Dedifferentiated amniotic fluid mesenchymal stem cell (primary cell): Measurements from ENCODE around the gene TMEM52.
"Not testable (repeated sequence)": the region's sequence is repeated elsewhere in the genome, so short reads cannot be mapped to it uniquely, and the experiment has no call there.

Source experiments
- DNase-seq: peaks from one replicate; pipeline ENCODE4 v3.0.0-alpha.2; 2016; ENCODE audit errors: extremely low spot score

TMEM52 gene

GRCh38 chr1:1946540-1946939, 27.5 kb upstream of the TMEM52 start:
- no peak for DNase-seq

GRCh38 chr1:1945782-1946393, 26.8 kb upstream of the TMEM52 start:
- DNase-seq, result no peak

- peak; percentile 19 for DNase-seq
These were observed 24.9 kb upstream of the TMEM52 start for GRCh38 chr1:1943834-1944570.

- no peak for DNase-seq
These were observed 23.9 kb upstream of the TMEM52 start for GRCh38 chr1:1942753-1943656.

- DNase-seq, result no peak
These were observed 23.0 kb upstream of the TMEM52 start for GRCh38 chr1:1941868-1942752.

- DNase-seq, result no peak
These were observed 22.2 kb upstream of the TMEM52 start for GRCh38 chr1:1941211-1941841.

- DNase-seq, result no peak
These were observed 21.0 kb upstream of the TMEM52 start for GRCh38 chr1:1940123-1940425.

- DNase-seq, result no peak
These were observed 20.4 kb upstream of the TMEM52 start for GRCh38 chr1:1939296-1940122.

GRCh38 chr1:1938613-1939295, 19.7 kb upstream of the TMEM52 start:
- no peak for DNase-seq

GRCh38 chr1:1938276-1938573, 19.1 kb upstream of the TMEM52 start:
- DNase-seq, result no peak

- DNase-seq, result no peak
These were observed 18.6 kb upstream of the TMEM52 start for GRCh38 chr1:1937549-1938275.

- DNase-seq, result no peak
These were observed 18.0 kb upstream of the TMEM52 start for GRCh38 chr1:1937061-1937460.

- not testable (repeated sequence) for DNase-seq
These were observed 15.8 kb upstream of the TMEM52 start for GRCh38 chr1:1934848-1935247.

- no peak for DNase-seq
These were observed 10.8 kb upstream of the TMEM52 start for GRCh38 chr1:1929639-1930545.

GRCh38 chr1:1929102-1929638, 10.1 kb upstream of the TMEM52 start:
- DNase-seq, result no peak

- DNase-seq, result no peak
These were observed 9.4 kb upstream of the TMEM52 start for GRCh38 chr1:1928231-1929101.

GRCh38 chr1:1927751-1928150, 8.7 kb upstream of the TMEM52 start:
- no peak for DNase-seq
